Measurements from ENCODE around the gene SNX9. TPM values are rescaled to one million over a fixed set of nuclear protein-coding genes. Genes with fewer than 3 reads are reported as not detected.
"Not testable (repeated sequence)": the region's sequence is repeated elsewhere in the genome, so short reads cannot be mapped to it uniquely, and the experiment has no call there.

Gene SNX9
- total and polyA plus RNA-seq, 10 of the 15 experiments (the other 5 are each of a cell fraction or from before 2014, with no cell fraction given) = 0.03 to 2.0 (median 0.37) TPM

GRCh38 chr6:157855804-157856203, 32.8 kb downstream of the SNX9 start:
- 93% methylated on average over 10 of the region's 10 CpGs for WGBS (ENCODE audit: insufficient coverage, insufficient replicate concordance, low lambda C conversion rate, missing lambda C conversion rate)
- FAIRE-seq; H3K9ac ChIP-seq (ENCODE audit: control insufficient read depth, insufficient read depth, low read length); intact Hi-C loops (cut with micrococcal nuclease; ENCODE audit: unreplicated experiment); H3K79me2 ChIP-seq (ENCODE audit: control insufficient read depth, insufficient read depth, low read length); RAD21 ChIA-PET (ENCODE audit: unreplicated experiment); H3K27me3 ChIP-seq (replicated peaks in 1 of 2; ENCODE audit: control insufficient read depth in 2 of 2, insufficient read depth in 2 of 2, low read length in 1 of 2); ATAC-seq; H3K4me2 ChIP-seq (ENCODE audit: control insufficient read depth, insufficient read depth); H2AFZ ChIP-seq (ENCODE audit: control insufficient read depth, low read depth, low read length); in situ Hi-C loops (cut with MboI); DNase-seq (ENCODE audit: low read depth, low spot score); SMC1A ChIA-PET (ENCODE audit: uncharacterized antibody, unreplicated experiment); H3K36me3 ChIP-seq (ENCODE audit: control insufficient read depth in 2 of 2, insufficient read depth in 2 of 2, low read length in 1 of 2); H3K4me1 ChIP-seq (ENCODE audit: control insufficient read depth, insufficient read depth, low read length); POLR2A ChIA-PET; H3K4me3 ChIP-seq; BruUV-seq (replicated peaks); H3K27ac ChIP-seq (ENCODE audit: control insufficient read depth, insufficient read depth); H4K20me1 ChIP-seq (ENCODE audit: control insufficient read depth, insufficient read depth): not testable (repeated sequence)
- peaks cover 19% of the 10 kb centered on the region for H3K9me3 ChIP-seq (replicated peaks; ENCODE audit: control insufficient read depth, insufficient read depth, low read length)
- CTCF ChIA-PET = interaction anchor here (0.6 to 1.2 kb wide), 2 partner anchors 102 to 1462 kb away, joined by 3 to 4 read pairs; no protein-coding TSS in a partner anchor

- 0% methylated on average over 1 of the region's 1 CpG for WGBS (ENCODE audit: insufficient coverage, insufficient replicate concordance, low lambda C conversion rate, missing lambda C conversion rate)
- intact Hi-C loops (cut with micrococcal nuclease; ENCODE audit: unreplicated experiment); POLR2A ChIA-PET; H3K4me1 ChIP-seq (ENCODE audit: control insufficient read depth, insufficient read depth, low read length); H4K20me1 ChIP-seq (ENCODE audit: control insufficient read depth, insufficient read depth); FAIRE-seq; H3K36me3 ChIP-seq (ENCODE audit: control insufficient read depth in 2 of 2, insufficient read depth in 2 of 2, low read length in 1 of 2); H3K27me3 ChIP-seq (replicated peaks in 1 of 2; ENCODE audit: control insufficient read depth in 2 of 2, insufficient read depth in 2 of 2, low read length in 1 of 2); ATAC-seq; DNase-seq (ENCODE audit: low read depth, low spot score); H3K4me2 ChIP-seq (ENCODE audit: control insufficient read depth, insufficient read depth); H3K9ac ChIP-seq (ENCODE audit: control insufficient read depth, insufficient read depth, low read length); CTCF ChIA-PET; H2AFZ ChIP-seq (ENCODE audit: control insufficient read depth, low read depth, low read length); H3K9me3 ChIP-seq (replicated peaks; ENCODE audit: control insufficient read depth, insufficient read depth, low read length); H3K79me2 ChIP-seq (ENCODE audit: control insufficient read depth, insufficient read depth, low read length); RAD21 ChIA-PET (ENCODE audit: unreplicated experiment); SMC1A ChIA-PET (ENCODE audit: uncharacterized antibody, unreplicated experiment); H3K4me3 ChIP-seq; BruUV-seq (replicated peaks); in situ Hi-C loops (cut with MboI); H3K27ac ChIP-seq (ENCODE audit: control insufficient read depth, insufficient read depth): not testable (repeated sequence)
Measured at GRCh38 chr6:157858664-157859063, 35.6 kb downstream of the SNX9 start.
